RWPE2 (cell line): Measurements from ENCODE around the gene CDH9.

Experiments
- ATAC-seq: fragments of 200-7000 bp; cut with Tn5 transposase; 3 replicates; pipeline ENCODE4 v1.9.1; 2021; ENCODE audit warnings: low read depth
- DNase-seq: peaks from one replicate; pipeline ENCODE4 v3.0.0-alpha.2; 2020; ENCODE audit warnings: low spot score
- H3K27ac ChIP-seq: fragments of 450-650 bp; 2 replicates; pipeline ENCODE4 v1.5.1; 2017; ENCODE audit warnings: mild to moderate bottlenecking; ENCODE audit not compliant: poor library complexity, severe bottlenecking
- H3K27me3 ChIP-seq: fragments of 250-450 bp; sonication (Bioruptor Pico); 2 replicates; pipeline ENCODE4 v1.5.1; 2021; ENCODE audit warnings: mild to moderate bottlenecking, moderate library complexity; ENCODE audit not compliant: insufficient read depth, poor library complexity, severe bottlenecking
- H3K36me3 ChIP-seq: fragments of 250-450 bp; sonication (Bioruptor Pico); 2 replicates; pipeline ENCODE4 v1.5.1; 2020; ENCODE audit warnings: low read depth, mild to moderate bottlenecking, moderate library complexity
- H3K4me1 ChIP-seq: fragments of 250-450 bp; sonication (Bioruptor Pico); 2 replicates; pipeline ENCODE4 v1.5.1; 2021; ENCODE audit warnings: mild to moderate bottlenecking, moderate library complexity; ENCODE audit not compliant: insufficient read depth, poor library complexity, severe bottlenecking
- H3K4me3 ChIP-seq: fragments of 250-450 bp; sonication (Bioruptor Pico); 2 replicates; pipeline ENCODE4 v1.5.1; 2021; ENCODE audit warnings: mild to moderate bottlenecking, moderate library complexity; ENCODE audit not compliant: severe bottlenecking
- H3K9me3 ChIP-seq: fragments of 250-450 bp; sonication (Bioruptor Pico); 2 replicates; pipeline ENCODE4 v1.5.1; 2021; ENCODE audit warnings: mild to moderate bottlenecking, moderate library complexity; ENCODE audit not compliant: severe bottlenecking
- CTCF ChIP-seq: fragments of 450-650 bp; IDR thresholded peaks from one replicate; pipeline ENCODE4 v1.5.1; 2017; ENCODE audit warnings: mild to moderate bottlenecking, moderate library complexity; ENCODE audit not compliant: poor library complexity, severe bottlenecking

CDH9 gene

DNA sequence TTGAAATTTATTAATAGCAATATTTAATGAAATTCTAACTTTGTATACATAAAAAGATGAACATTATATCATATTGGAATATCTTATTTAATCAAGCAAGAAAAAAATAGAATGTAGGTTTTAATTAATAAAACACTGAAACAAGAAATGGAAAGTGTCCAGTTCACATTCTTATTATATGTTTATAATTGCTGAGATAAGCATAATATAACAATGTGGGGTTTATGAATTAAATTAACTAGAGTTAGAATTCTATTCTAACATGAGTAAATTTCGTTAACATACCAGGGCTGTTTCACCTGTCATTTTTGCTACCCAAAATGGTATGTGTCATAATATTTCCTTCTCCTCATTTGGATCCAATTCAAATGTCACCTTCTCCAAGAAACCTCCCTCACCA is 12.3 kb downstream of the CDH9 start:
- DNase-seq, result no peak

DNA sequence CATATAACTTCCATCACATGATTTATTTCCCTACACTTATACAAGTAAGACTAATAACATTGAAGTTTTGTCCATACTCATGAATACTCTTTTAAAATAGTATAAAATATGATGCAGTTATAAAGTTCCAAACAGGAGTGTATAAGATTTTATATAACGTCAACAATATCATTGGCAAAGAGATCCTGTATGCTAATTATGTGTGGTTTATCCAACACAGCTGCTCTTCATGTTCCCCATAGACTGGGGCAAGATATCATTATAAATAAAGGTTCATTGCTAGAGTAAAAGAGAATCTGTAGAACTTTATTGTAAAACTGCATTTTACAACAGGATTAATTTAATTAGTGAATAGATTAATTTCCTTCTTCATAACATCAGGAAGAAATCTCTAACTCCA is 16.9 kb downstream of the CDH9 start:
- H3K4me1 ChIP-seq, result peaks cover under 1% of the 10 kb centered on the region
- H3K27me3 ChIP-seq, result no peaks in the 10 kb centered on the region
- ATAC-seq (no peak), DNase-seq (no peak)
- no peaks in the 10 kb centered on the region for H3K9me3 ChIP-seq
- no peak for TF ChIP-seq CTCF
- no peak overlapping the region for H3K4me3 ChIP-seq
- no peaks in the 10 kb centered on the region for H3K36me3 ChIP-seq
- H3K27ac ChIP-seq, result no peak overlapping the region

More for the DNA sequence above, 12.3 kb downstream of the CDH9 start:
- TF ChIP-seq CTCF, result no peak
- H3K4me1 ChIP-seq, result no peaks in the 10 kb centered on the region
- H3K27me3 ChIP-seq, result no peaks in the 10 kb centered on the region
- H3K4me3 ChIP-seq, result no peak overlapping the region
- no peak overlapping the region for H3K27ac ChIP-seq
- no peaks in the 10 kb centered on the region for H3K9me3 ChIP-seq
- no peaks in the 10 kb centered on the region for H3K36me3 ChIP-seq
- no peak for ATAC-seq

GRCh38 chr5:27020973-27021372 is 17.4 kb downstream of the CDH9 start:
- Histone ChIP-seq H3K27me3 (no peaks in the 10 kb centered on the region), H3K4me1 (peaks cover 6% of the 10 kb centered on the region), H3K4me3 (no peak overlapping the region), H3K9me3 (no peaks in the 10 kb centered on the region), H3K36me3 (no peaks in the 10 kb centered on the region), H3K27ac (no peak overlapping the region)
- DNase-seq (no peak), ATAC-seq (peak; percentile 54; the same call in 1 of the 3 replicates)
- peak; percentile 91 for TF ChIP-seq CTCF

DNA sequence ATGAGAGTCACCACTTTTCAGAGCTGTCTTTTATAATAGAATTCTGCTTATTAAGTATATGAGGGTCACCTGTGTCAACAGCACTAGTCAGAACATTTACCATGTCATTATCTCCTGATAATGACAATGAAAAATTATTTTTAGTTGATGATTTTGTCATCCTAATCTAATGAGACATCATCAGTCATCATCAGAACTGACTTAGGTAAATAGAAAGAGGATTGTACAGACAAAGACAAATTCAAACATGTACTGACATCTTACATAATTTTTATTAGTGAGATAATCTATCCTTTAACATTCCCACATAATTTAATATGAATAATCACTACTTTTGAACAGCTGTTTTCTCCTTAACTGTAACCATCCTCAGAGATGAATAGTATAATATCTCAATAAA is 22.6 kb downstream of the CDH9 start:
- peak; percentile 70; the same call in 2 of the 3 replicates for ATAC-seq
- no peaks in the 10 kb centered on the region for H3K27me3 ChIP-seq
- H3K27ac ChIP-seq, result no peak overlapping the region
- TF ChIP-seq CTCF, result no peak
- H3K36me3 ChIP-seq, result no peaks in the 10 kb centered on the region
- peaks cover 16% of the 10 kb centered on the region for H3K4me1 ChIP-seq
- no peak for DNase-seq
- H3K9me3 ChIP-seq, result no peaks in the 10 kb centered on the region
- H3K4me3 ChIP-seq, result no peak overlapping the region

DNA sequence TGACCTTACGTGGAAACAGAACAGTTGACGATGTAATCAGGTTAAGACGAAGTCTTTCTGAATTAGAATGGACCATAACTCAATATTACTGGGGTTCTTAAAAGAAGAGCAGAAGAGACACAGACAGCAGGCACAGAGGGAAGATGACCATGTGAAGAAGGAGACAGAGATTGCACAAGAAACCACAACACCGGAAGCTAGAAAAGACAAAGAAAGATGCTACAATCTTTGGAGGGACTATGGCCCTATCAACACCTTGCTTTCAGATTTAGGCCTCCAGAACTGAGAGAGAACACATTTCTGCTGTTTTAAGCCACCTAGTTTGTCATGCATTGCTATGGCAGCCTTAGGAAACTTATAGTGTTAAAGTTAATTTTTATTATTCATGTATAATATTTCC is 27.1 kb downstream of the CDH9 start:
- Histone ChIP-seq H3K4me3 (no peak overlapping the region), H3K27ac (no peak overlapping the region), H3K9me3 (no peaks in the 10 kb centered on the region), H3K4me1 (peaks cover 13% of the 10 kb centered on the region), H3K36me3 (no peaks in the 10 kb centered on the region), H3K27me3 (no peaks in the 10 kb centered on the region)
- ATAC-seq (no peak), DNase-seq (no peak)
- TF ChIP-seq CTCF, result no peak
